Posterior vena cava (tissue), 2 donors: ENCODE measurements around the gene DNAI4. TPM values are rescaled to one million over a fixed set of nuclear protein-coding genes. Genes with fewer than 3 reads are reported as not detected.
A peak's percentile ranks its signal among the peaks of the same experiment; 100 is the strongest.
"Not testable (repeated sequence)": the region's sequence is repeated elsewhere in the genome, so short reads cannot be mapped to it uniquely, and the experiment has no call there.

Experiments
- DNase-seq: peaks from one replicate; pipeline ENCODE4 v3.0.0-alpha.2; 2020; ENCODE audit warnings: low spot score
- intact Hi-C, 2 donors: fragments of 100-400 bp; cut with DNase I; formaldehyde crosslinking; loops; one replicate each; pipeline versions ENCODE4 v1.14.1 to v1.14.2; 2022 to 2023
- long read RNA-seq, 2 donors: library from polyadenylated mRNA; unstranded; transcript quantifications; one replicate each; pipeline ENCODE4 v2.0.0, GENCODE V29; 2020 to 2021
- total RNA-seq, 2 donors: library from RNA; stranded (reverse); fragmentation: NEBNext Ultra II Directional; extraction: Animal tissue kit (Norgen Biotek cat#: 25700); gene quantifications; one replicate each; pipeline ENCODE4 v1.2.1, GENCODE V29; 2021
- donor health status: DM: yes; HTN: yes; CAD: no.
- donor health status: DM: yes; HTN: yes; CAD: no.

The DNAI4 gene, protein sequence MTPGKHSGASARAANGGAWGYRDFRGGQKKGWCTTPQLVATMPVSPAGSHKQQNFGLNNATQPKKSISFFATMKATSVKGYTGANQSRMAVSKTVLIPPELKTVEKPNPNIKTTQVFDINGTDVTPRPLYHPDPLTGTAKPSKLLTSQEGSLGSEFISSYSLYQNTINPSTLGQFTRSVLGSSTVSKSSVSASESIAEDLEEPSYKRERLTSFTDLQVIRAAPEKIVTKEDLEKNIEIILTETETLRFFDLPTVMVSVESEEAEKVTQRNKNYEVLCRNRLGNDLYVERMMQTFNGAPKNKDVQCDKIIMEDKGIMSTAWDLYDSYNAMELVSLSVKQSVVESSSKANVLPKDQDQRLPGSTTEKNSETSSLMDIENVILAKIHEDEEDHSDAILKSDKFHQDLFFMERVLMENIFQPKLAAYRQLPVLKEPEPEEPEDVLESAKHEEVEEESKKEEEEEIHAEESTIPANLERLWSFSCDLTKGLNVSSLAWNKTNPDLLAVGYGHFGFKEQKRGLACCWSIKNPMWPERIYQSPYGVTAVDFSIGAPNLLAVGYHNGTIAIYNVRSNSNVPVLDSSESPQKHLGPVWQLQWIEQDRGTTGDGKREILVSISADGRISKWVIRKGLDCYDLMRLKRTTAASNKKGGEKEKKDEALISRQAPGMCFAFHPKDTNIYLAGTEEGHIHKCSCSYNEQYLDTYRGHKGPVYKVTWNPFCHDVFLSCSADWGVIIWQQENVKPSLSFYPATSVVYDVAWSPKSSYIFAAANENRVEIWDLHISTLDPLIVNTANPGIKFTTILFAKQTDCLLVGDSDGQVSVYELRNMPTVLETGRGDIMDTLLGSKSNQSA
- total RNA-seq: 10 to 100 TPM; 21.4 to 22.0 TPM
- long read RNA-seq, donor 1: 0 reads
- long read RNA-seq, donor 2: 0 reads

DNA sequence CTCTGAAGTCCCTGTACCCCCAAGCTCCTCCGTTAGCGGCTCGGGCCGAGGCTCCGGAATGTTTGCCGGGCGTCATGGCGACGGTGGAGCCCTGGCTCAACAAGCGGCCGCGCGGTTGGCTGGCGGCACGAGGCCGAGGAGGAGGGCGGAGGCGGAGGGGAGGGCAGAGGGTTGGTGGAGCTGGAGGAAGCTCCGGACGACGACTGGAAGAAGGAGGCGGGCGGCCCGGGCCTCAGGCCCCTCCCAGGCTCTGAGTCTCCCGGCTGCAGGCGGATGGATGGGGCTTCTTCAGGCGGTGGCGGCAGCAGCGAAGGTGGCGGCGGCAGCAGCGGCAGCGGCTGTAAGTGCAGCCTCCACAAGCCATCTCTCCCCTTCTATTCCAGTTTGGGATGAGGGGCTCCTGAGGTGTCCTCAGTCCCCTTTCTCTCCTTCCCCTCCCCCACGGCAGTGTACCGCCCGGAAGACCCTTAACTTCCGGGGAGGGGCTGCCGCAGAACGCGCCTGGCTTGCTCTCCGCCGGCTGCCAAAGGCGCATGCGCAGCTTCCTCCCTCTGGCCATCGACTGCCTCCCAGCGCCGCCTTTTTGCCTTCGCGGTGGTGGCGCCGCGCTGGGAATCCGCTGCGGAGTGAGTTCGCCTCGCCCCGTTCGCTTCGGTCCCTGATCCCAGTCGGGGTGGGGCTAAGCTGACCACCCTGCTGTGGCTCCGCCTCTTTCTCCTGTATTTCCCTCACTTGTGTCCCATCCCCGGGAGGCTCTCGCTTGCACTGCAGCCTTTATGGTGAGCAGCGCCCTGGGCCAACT is at the start of gene DNAI4, which contains the start of gene MIER1:
TSS of gene DNAI4 (minus strand) at position 101 of the 802 bp plus-strand sequence. CDS start at position 76, 25 bp downstream.
TSS of gene MIER1 (plus strand) at position 235 of the 802 bp plus-strand sequence. CDS start at position 274, 39 bp downstream.
- intact Hi-C loops: no loop called here
- DNase-seq: peak; percentile 100

- intact Hi-C loops: no loop called here
- no peak for DNase-seq
Measured at GRCh38 chr1:66968574-66968973, 43.9 kb upstream of the DNAI4 start.

DNA sequence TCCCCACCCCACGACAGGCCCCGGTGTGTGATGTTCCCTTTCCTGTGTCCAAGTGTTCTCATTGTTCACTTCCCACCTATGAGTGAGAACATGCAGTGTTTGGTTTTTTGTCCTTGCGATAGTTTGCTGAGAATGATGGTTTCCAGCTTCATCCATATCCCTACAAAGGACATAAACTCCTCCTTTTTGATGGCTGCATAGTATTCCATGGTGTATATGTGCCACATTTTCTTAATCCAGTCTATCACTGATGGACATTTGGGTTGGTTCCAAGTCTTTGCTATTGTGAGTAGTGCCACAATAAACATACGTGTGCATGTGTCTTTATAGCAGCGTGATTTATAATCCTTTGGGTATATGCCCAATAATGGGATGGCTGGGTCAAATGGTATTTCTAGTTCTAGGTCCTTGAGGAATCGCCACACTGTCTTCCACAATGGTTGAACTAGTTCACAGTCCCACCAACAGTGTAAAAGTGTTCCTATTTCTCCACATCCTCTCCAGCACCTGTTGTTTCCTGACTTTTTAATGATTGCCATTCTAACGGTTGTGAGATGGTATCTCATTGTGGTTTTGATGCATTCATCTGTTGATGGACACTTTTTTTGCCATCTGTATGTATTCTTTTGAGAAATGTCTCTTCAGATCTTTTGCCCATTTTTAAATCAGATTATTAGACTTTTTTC is 41.7 kb upstream of the DNAI4 start:
- intact Hi-C loops, DNase-seq: not testable (repeated sequence)

- intact Hi-C loops: no loop called here
- no peak for DNase-seq
Measured at GRCh38 chr1:66957938-66958337, 33.3 kb upstream of the DNAI4 start.

DNA sequence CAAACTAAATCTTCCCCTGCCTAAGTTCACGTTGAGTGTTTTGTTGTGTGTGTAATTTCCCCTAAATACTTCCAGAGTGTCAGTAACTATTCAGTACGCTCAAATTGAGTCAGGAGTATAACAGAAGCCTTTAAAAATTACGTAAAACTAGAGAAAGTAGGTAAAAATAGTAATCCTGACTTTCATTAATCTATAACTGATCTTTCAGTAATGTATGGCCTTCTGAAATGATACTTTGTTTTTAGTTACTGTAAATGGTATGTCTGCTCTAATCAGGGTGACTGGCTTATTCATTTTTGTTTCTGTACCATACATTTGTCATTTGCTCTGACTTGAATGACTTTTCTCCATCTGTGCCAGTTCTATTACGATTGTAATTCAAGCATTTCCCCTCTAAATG is 29.6 kb upstream of the DNAI4 start:
- intact Hi-C loops: no loop called here
- DNase-seq: no peak

- intact Hi-C loops: no loop called here
- DNase-seq: no peak
Measured at GRCh38 chr1:66951513-66951912, 26.9 kb upstream of the DNAI4 start.

DNA sequence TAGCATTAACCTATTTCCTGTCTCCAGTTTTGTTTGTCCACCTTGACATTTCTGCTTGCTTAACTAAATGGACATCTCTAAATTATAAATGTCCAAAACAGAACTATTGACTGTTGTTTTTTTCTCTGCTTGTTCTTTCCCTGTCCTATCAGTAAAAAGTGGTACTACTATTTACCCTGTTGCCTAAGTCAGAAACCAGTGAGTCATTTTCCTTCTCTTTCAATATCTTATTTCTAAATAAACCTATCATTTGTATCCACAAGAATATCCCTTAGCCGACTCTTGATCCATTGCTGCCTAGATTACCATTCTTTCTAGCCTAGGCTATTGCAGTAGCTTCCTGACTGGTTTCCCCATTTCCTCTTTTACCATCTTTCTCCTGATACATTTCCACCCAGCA is 22.6 kb upstream of the DNAI4 start:
- no peak for DNase-seq
- intact Hi-C loops: no loop called here

GRCh38 chr1:66945316-66945715 is 20.7 kb upstream of the DNAI4 start:
- intact Hi-C loops: no loop called here
- DNase-seq: no peak

- DNase-seq: peak; percentile 89
- intact Hi-C loops: no loop called here
Measured at GRCh38 chr1:66944330-66945274, 19.9 kb upstream of the DNAI4 start.

GRCh38 chr1:66943361-66943969 is 18.8 kb upstream of the DNAI4 start:
- DNase-seq: no peak
- intact Hi-C loops: no loop called here

DNA sequence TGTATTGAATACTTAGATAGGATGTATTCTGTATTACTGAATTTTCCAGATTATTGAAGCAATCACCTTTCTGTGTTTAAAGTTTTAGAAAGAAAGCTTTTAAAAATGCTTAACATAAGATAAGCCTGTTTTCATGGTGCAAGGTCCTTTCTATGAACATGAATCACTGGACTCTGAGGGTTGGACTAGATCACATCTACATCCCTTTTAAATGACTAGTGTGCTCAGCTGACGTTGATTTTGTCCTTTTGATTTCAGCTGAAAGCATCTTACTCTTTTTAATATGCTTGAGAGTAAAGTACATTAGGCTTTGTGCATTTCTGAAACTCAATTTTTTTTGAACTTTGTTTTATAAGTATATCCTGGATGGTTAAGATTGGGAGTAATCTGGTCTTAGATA is 16.3 kb upstream of the DNAI4 start:
- no peak for DNase-seq
- intact Hi-C loops: no loop called here

- intact Hi-C loops: no loop called here
Measured at GRCh38 chr1:66938613-66939012, 14.0 kb upstream of the DNAI4 start.

GRCh38 chr1:66937529-66938234 is 13.0 kb upstream of the DNAI4 start:
- no peak for DNase-seq
- intact Hi-C loops: no loop called here

More at GRCh38 chr1:66938613-66939012, 14.0 kb upstream of the DNAI4 start:
- no peak for DNase-seq

- no peak for DNase-seq
- intact Hi-C loops: no loop called here
Measured at GRCh38 chr1:66933887-66934700, 9.4 kb upstream of the DNAI4 start.

DNA sequence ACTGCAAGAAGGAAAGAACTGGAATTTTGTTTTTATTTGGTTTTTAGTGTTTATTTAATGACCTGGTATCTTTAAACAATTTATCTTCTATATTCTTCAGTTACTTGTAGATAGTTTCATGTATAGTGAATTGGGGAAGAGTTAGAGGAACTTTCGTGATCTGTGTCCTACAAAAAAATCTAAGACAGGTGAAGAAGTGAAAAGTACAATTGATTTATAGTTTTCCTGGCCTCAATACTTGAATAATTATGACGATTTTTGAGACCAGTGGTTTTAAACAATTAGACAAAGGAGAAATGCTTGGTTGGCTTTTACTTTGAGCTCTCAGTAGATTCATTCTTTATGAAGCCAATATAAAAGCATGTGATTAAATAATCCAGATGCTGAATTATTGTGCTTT is 7.6 kb upstream of the DNAI4 start:
- intact Hi-C loops: no loop called here
- DNase-seq: no peak

GRCh38 chr1:66931590-66931989 is 6.9 kb upstream of the DNAI4 start:
- no peak for DNase-seq
- intact Hi-C loops: no loop called here
